WTC11 (cell line): ENCODE measurements around the gene CNGA3. TPM values are rescaled to one million over a fixed set of nuclear protein-coding genes. Genes with fewer than 3 reads are reported as not detected.
A peak's percentile ranks its signal among the peaks of the same experiment; 100 is the strongest.

Experiments
- ATAC-seq: fragments of 200-7000 bp; cut with Tn5 transposase; 2 replicates; pipeline ENCODE4 v1.10.0; 2021; ENCODE audit warnings: mild to moderate bottlenecking, moderate library complexity
- CTCF ChIA-PET: fragments of 300-600 bp; sonication (Branson Sonifier 250); formaldehyde crosslinking; loops from one replicate; lab custom pipeline; 2021; ENCODE audit warnings: antibody characterized with exemption; lab: Charles Lee
- POLR2A ChIA-PET: fragments of 350-600 bp; sonication (Branson Sonifier 250); formaldehyde crosslinking; loops from one replicate; lab custom pipeline; 2021; ENCODE audit warnings: antibody characterized with exemption; lab: Charles Lee
- DNase-seq: peaks from one replicate; pipeline ENCODE4 v3.0.0; 2021; ENCODE audit warnings: low spot score
- H3K27ac Mint-ChIP-seq: 2 replicates; pipeline ENCODE4 v1.8.0; 2021; ENCODE audit warnings: mixed read lengths
- H3K27me3 Mint-ChIP-seq: 2 replicates; pipeline ENCODE4 v1.8.0; 2021; ENCODE audit warnings: low read depth, mild to moderate bottlenecking, moderate library complexity, mixed read lengths
- H3K36me3 Mint-ChIP-seq: 2 replicates; pipeline ENCODE4 v1.8.0; 2021; ENCODE audit warnings: mixed read lengths
- H3K4me1 Mint-ChIP-seq: 2 replicates; pipeline ENCODE4 v1.8.0; 2022; ENCODE audit warnings: mixed read lengths
- H3K4me3 Mint-ChIP-seq: 2 replicates; pipeline ENCODE4 v1.8.0; 2021; ENCODE audit warnings: mild to moderate bottlenecking, moderate library complexity, mixed read lengths
- H3K9me3 Mint-ChIP-seq: 2 replicates; pipeline ENCODE4 v1.8.0; 2021; ENCODE audit warnings: mixed read lengths
- CTCF ChIP-seq: fragments of 200-600 bp; IDR thresholded peaks from 2 replicates; pipeline ENCODE4 v1.8.0; 2022; ENCODE audit warnings: antibody characterized with exemption
- ELF4 ChIP-seq: sonication (generic); formaldehyde crosslinking; IDR thresholded peaks from 2 replicates; pipeline ENCODE4 v1.8.1; 2022; ENCODE audit warnings: low read depth, mild to moderate bottlenecking, moderate library complexity, missing genetic modification reagents
- EMX1 ChIP-seq: fragments of 250-450 bp; sonication (Bioruptor Pico); IDR thresholded peaks from 2 replicates; pipeline ENCODE4 v1.8.0; 2021; ENCODE audit warnings: mild to moderate bottlenecking
- FOXP4 ChIP-seq: sonication (generic); formaldehyde crosslinking; IDR thresholded peaks from 2 replicates; pipeline ENCODE4 v1.8.0; 2022; ENCODE audit warnings: mild to moderate bottlenecking, missing genetic modification reagents
- GABPB1 ChIP-seq: sonication (generic); formaldehyde crosslinking; IDR thresholded peaks from 2 replicates; pipeline ENCODE4 v1.8.1; 2023; ENCODE audit warnings: mild to moderate bottlenecking, missing genetic modification reagents
- GRHL2 ChIP-seq: fragments of 250-450 bp; sonication (Bioruptor Pico); IDR thresholded peaks from 2 replicates; pipeline ENCODE4 v1.8.0; 2022; ENCODE audit warnings: mild to moderate bottlenecking, moderate library complexity; ENCODE audit not compliant: insufficient replicate concordance, severe bottlenecking
- JUN ChIP-seq: sonication (generic); formaldehyde crosslinking; IDR thresholded peaks from 2 replicates; pipeline ENCODE4 v1.8.0; 2023; ENCODE audit warnings: mild to moderate bottlenecking, missing genetic modification reagents
- KAT7 ChIP-seq: sonication (generic); formaldehyde crosslinking; IDR thresholded peaks from 2 replicates; pipeline ENCODE4 v1.8.1; 2023; ENCODE audit warnings: missing genetic modification reagents, mild to moderate bottlenecking, borderline replicate concordance
- NFYB ChIP-seq: sonication (generic); formaldehyde crosslinking; conservative IDR thresholded peaks from 2 replicates; pipeline ENCODE4 v1.8.0; 2022; ENCODE audit warnings: low read depth, missing genetic modification reagents
- SMAD4 ChIP-seq: sonication (generic); formaldehyde crosslinking; IDR thresholded peaks from 2 replicates; pipeline ENCODE4 v1.8.0; 2022; ENCODE audit warnings: mild to moderate bottlenecking, missing genetic modification reagents
- ZNF281 ChIP-seq: sonication (generic); formaldehyde crosslinking; IDR thresholded peaks from 2 replicates; pipeline ENCODE4 v1.8.0; 2023; ENCODE audit warnings: mild to moderate bottlenecking, missing genetic modification reagents
- ZNF423 ChIP-seq: fragments of 250-450 bp; sonication (Bioruptor Pico); IDR thresholded peaks from 2 replicates; pipeline ENCODE4 v2.1.2; 2022; ENCODE audit warnings: mild to moderate bottlenecking, moderate library complexity
- ZNF425 ChIP-seq: fragments of 250-450 bp; sonication (Bioruptor Pico); conservative IDR thresholded peaks from 2 replicates; pipeline ENCODE4 v1.9.0; 2021; ENCODE audit warnings: mild to moderate bottlenecking
- ZNF532 ChIP-seq: fragments of 250-450 bp; sonication (Bioruptor Pico); IDR thresholded peaks from 2 replicates; pipeline ENCODE4 v1.9.0; 2021; ENCODE audit warnings: mild to moderate bottlenecking, borderline replicate concordance
- total RNA-seq: library from RNA; stranded (reverse); gene quantifications from 3 replicates; pipeline ENCODE4 v1.2.3, GENCODE V29; 2021

Gene CNGA3
- total RNA-seq, 1 experiment from 2014 or later, result not detected

GRCh38 chr2:98445683-98446581 lies 99.7 kb downstream of the CNGA3 start:
- Mint-ChIP-seq H3K27ac (peak overlapping the region; percentile 78), H3K36me3 (no peaks in the 10 kb centered on the region), H3K27me3 (no peaks in the 10 kb centered on the region), H3K9me3 (no peaks in the 10 kb centered on the region), H3K4me3 (peak overlapping the region; percentile 90), H3K4me1 (peaks cover 74% of the 10 kb centered on the region)
- TF ChIP-seq ELF4 (CRISPR knock-in tag) (no peak), CTCF (no peak), ZNF281 (CRISPR knock-in tag) (no peak), ZNF423 (CRISPR knock-in tag) (no peak), JUN (CRISPR knock-in tag) (no peak), ZNF425 (CRISPR knock-in tag) (no peak), FOXP4 (no peak), SMAD4 (no peak), EMX1 (CRISPR knock-in tag) (no peak), KAT7 (CRISPR knock-in tag) (no peak), NFYB (CRISPR knock-in tag) (no peak), ZNF532 (CRISPR knock-in tag) (no peak), GABPB1 (CRISPR knock-in tag) (no peak), GRHL2 (CRISPR knock-in tag) (no peak)
- DNase-seq (no peak), ATAC-seq (no peak)
- POLR2A ChIA-PET, result no interaction called here
- CTCF ChIA-PET, result no interaction called here
